Chondrocyte (in vitro differentiated cells): ENCODE measurements around the gene RUNX1. TPM values are rescaled to one million over a fixed set of nuclear protein-coding genes. Genes with fewer than 3 reads are reported as not detected.
A peak's percentile ranks its signal among the peaks of the same experiment; 100 is the strongest.

Experiments
- DNase-seq: peaks from one replicate; pipeline ENCODE4 v3.0.0; 2021; ENCODE audit warnings: mixed read lengths, low spot score
- H3K27ac Mint-ChIP-seq: one replicate; pipeline ENCODE4 v1.8.0; 2021; ENCODE audit warnings: mild to moderate bottlenecking, moderate library complexity, mixed read lengths; ENCODE audit not compliant: unreplicated experiment
- H3K27me3 Mint-ChIP-seq: 2 replicates; pipeline ENCODE4 v1.8.0; 2021; ENCODE audit warnings: low read depth, mixed read lengths
- H3K36me3 Mint-ChIP-seq: 2 replicates; pipeline ENCODE4 v1.8.0; 2021; ENCODE audit warnings: low read depth, mixed read lengths
- H3K4me1 Mint-ChIP-seq: 2 replicates; pipeline ENCODE4 v1.8.0; 2021; ENCODE audit warnings: low read depth, mild to moderate bottlenecking, mixed read lengths
- H3K4me3 Mint-ChIP-seq: one replicate; pipeline ENCODE4 v1.8.0; 2021; ENCODE audit warnings: mild to moderate bottlenecking, moderate library complexity, mixed read lengths; ENCODE audit not compliant: unreplicated experiment
- H3K9me3 Mint-ChIP-seq: 2 replicates; pipeline ENCODE4 v1.8.0; 2021; ENCODE audit warnings: low read depth, mixed read lengths
- CTCF ChIP-seq: fragments of 200-600 bp; sonication (generic); IDR thresholded peaks from 2 replicates; pipeline ENCODE4 v1.5.0; 2021; ENCODE audit warnings: antibody characterized with exemption, mild to moderate bottlenecking, moderate library complexity
- total RNA-seq: library from RNA; stranded (reverse); gene quantifications from 3 replicates; pipeline ENCODE4 v1.2.1, GENCODE V29; 2021

The RUNX1 gene
- total RNA-seq, 1 donor from 2014 or later: 37.9 TPM

- no peak for TF ChIP-seq CTCF
- no peak overlapping the region for H3K4me3 Mint-ChIP-seq
- no peak for DNase-seq
- no peaks in the 10 kb centered on the region for H3K36me3 Mint-ChIP-seq
- no peak overlapping the region for H3K27ac Mint-ChIP-seq
- no peaks in the 10 kb centered on the region for H3K27me3 Mint-ChIP-seq
- H3K4me1 Mint-ChIP-seq: peaks cover 24% of the 10 kb centered on the region
- H3K9me3 Mint-ChIP-seq: no peaks in the 10 kb centered on the region
Measured at GRCh38 chr21:34991366-34991957, 57.6 kb downstream of the RUNX1 start.

GRCh38 chr21:34990842-34991241 lies 58.3 kb downstream of the RUNX1 start:
- Mint-ChIP-seq H3K4me1 (peaks cover 20% of the 10 kb centered on the region), H3K4me3 (no peak overlapping the region), H3K27ac (no peak overlapping the region), H3K27me3 (no peaks in the 10 kb centered on the region), H3K36me3 (no peaks in the 10 kb centered on the region), H3K9me3 (no peaks in the 10 kb centered on the region)
- no peak for TF ChIP-seq CTCF
- no peak for DNase-seq

GRCh38 chr21:34989337-34990151 lies 59.6 kb downstream of the RUNX1 start:
- Mint-ChIP-seq H3K4me3 (no peak overlapping the region), H3K27ac (no peak overlapping the region), H3K4me1 (peaks cover 21% of the 10 kb centered on the region), H3K36me3 (no peaks in the 10 kb centered on the region), H3K27me3 (no peaks in the 10 kb centered on the region), H3K9me3 (no peaks in the 10 kb centered on the region)
- no peak for DNase-seq
- no peak for TF ChIP-seq CTCF

- Mint-ChIP-seq H3K27me3 (no peaks in the 10 kb centered on the region), H3K9me3 (no peaks in the 10 kb centered on the region), H3K36me3 (no peaks in the 10 kb centered on the region), H3K27ac (peak overlapping the region; percentile 60), H3K4me3 (no peak overlapping the region), H3K4me1 (peaks cover 29% of the 10 kb centered on the region)
- no peak for TF ChIP-seq CTCF
- no peak for DNase-seq
Measured at GRCh38 chr21:34988625-34989024, 60.5 kb downstream of the RUNX1 start.

- Mint-ChIP-seq H3K27me3 (no peaks in the 10 kb centered on the region), H3K4me3 (no peak overlapping the region), H3K4me1 (peaks cover 34% of the 10 kb centered on the region), H3K9me3 (no peaks in the 10 kb centered on the region), H3K36me3 (no peaks in the 10 kb centered on the region), H3K27ac (no peak overlapping the region)
- TF ChIP-seq CTCF: no peak
- no peak for DNase-seq
Measured at GRCh38 chr21:34988139-34988538, 61.0 kb downstream of the RUNX1 start.
